NB4 (cell line): ENCODE measurements around the gene PAX5.

Source experiments
- DNase-seq: peaks from one replicate; pipeline ENCODE4 v3.0.0; 2010; ENCODE audit warnings: low read depth
- H3K4me3 ChIP-seq: one replicate; pipeline ENCODE4 v1.5.1; 2011; ENCODE audit warnings: mild to moderate bottlenecking, low read depth, low read length, moderate library complexity
- MYC ChIP-seq: IDR thresholded peaks from 2 replicates; pipeline ENCODE4 v1.6.1; 2011; ENCODE audit warnings: low read depth, low read length
- POLR2A ChIP-seq: IDR thresholded peaks from 2 replicates; pipeline ENCODE4 v1.6.1; 2011; ENCODE audit warnings: mild to moderate bottlenecking; ENCODE audit not compliant: insufficient read length; ENCODE audit errors: extremely low read depth
- TF ChIP-seq, protein P1 (sequence below): IDR thresholded peaks from 2 replicates; pipeline ENCODE4 v1.6.1; 2011; ENCODE audit warnings: low read depth, low read length
- TF ChIP-seq, protein P2 (sequence below): IDR thresholded peaks from one replicate; pipeline ENCODE4 v1.5.1; 2012; ENCODE audit warnings: low read depth, low read length

The PAX5 gene

DNA sequence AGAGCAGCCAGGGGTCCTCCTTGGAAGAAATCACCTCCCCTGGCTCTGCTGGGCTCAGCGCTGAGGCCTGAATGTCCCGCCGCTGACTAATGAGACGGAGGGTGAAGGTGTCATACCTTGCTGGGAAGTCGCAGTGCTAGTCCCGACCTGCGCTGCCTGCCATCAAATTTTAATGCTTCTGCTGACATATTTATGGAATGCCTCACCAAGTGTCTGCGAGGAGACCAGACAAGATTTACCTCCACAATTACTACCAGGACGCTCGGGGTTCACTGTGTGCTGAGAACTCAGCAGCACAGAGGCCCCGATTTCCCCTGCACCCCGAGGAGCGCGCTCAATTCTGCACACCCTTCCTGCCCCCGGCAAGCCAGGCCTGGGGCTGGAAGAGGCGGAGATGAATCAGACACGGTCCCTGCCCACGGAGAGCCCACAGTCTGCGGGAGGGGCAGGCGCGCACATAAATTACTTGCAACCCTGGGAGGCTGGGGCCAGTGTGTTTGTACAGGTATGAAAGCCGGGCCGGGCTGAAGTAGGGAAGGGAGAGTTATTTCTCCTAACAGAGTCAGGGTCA lies 175.2 kb downstream of the PAX5 start:
- TF ChIP-seq, protein P1, sequence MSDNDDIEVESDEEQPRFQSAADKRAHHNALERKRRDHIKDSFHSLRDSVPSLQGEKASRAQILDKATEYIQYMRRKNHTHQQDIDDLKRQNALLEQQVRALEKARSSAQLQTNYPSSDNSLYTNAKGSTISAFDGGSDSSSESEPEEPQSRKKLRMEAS: no peak
- DNase-seq: no peak
- no peak overlapping the region for H3K4me3 ChIP-seq

DNA sequence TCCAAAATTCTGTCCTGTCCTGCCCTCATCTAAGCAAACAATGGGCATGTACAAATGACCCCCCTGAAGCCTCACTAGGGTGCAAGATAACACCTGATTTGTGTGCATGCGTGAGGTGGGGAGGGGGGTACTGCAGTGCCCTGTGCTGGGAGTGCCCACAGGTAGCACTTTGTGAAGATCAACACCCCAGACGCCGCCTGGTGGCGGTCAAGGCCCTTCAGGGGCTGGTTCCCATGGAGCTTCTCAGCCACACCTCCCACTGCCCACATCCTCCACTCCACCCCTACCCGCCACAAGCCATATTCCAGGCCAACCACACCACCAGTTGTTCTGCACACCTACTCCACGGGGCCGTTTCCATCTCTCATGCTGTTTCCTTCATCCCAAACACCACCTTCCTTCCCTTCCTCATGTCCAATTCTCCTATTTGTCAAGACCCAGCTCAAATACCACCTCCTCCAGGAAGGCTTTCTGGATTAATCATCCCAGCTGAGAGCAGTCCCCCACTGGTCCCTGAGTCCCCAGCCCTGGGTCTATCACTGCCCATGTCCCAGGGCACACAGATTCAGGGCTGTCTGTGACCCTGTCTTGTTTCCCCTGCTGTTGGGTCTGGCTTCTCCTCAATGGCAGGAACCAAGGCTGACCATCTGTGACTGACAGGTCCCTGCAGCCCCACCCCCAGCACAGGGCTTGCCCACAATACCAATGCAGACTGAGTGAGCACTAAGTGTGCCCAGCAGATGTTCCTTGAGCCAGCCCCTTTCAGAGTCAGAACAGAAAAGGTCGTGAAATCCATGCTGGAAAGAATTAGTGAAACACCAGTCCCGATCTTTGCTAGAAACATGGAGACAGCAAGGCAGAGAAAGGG lies 178.4 kb downstream of the PAX5 start:
- H3K4me3 ChIP-seq: no peak overlapping the region
- DNase-seq: peak; percentile 62
- TF ChIP-seq, protein P2, sequence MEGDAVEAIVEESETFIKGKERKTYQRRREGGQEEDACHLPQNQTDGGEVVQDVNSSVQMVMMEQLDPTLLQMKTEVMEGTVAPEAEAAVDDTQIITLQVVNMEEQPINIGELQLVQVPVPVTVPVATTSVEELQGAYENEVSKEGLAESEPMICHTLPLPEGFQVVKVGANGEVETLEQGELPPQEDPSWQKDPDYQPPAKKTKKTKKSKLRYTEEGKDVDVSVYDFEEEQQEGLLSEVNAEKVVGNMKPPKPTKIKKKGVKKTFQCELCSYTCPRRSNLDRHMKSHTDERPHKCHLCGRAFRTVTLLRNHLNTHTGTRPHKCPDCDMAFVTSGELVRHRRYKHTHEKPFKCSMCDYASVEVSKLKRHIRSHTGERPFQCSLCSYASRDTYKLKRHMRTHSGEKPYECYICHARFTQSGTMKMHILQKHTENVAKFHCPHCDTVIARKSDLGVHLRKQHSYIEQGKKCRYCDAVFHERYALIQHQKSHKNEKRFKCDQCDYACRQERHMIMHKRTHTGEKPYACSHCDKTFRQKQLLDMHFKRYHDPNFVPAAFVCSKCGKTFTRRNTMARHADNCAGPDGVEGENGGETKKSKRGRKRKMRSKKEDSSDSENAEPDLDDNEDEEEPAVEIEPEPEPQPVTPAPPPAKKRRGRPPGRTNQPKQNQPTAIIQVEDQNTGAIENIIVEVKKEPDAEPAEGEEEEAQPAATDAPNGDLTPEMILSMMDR: peak; percentile 40
- no peak for TF ChIP-seq POLR2A
- TF ChIP-seq, protein P1: no peak; the same call in 1 of the 2 replicates
- peak; percentile 11; the same call in 1 of the 2 replicates for TF ChIP-seq MYC

DNA sequence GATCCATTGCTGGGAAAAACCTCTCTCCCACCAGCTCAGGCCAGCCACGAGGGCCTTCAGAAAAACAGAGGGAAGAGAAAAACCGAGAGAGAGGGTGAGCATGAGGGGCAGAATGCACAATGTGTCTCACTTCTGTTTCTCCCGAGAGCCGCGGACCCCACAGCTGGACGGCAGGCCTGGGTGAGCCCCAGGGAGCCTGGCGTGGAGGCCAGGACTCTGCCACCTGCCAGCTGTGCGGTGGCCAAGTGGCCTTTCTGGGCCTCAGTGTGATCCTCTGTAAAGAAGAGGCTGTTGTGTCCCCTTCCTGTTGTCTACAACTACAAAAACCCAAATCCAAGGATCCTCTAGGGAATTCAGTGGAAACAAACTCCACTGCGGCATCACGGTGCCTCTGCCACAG lies 179.3 kb downstream of the PAX5 start:
- TF ChIP-seq, protein P2: no peak
- TF ChIP-seq POLR2A (no peak), MYC (no peak)
- TF ChIP-seq, protein P1: no peak
- no peak for DNase-seq
- no peak overlapping the region for H3K4me3 ChIP-seq

DNA sequence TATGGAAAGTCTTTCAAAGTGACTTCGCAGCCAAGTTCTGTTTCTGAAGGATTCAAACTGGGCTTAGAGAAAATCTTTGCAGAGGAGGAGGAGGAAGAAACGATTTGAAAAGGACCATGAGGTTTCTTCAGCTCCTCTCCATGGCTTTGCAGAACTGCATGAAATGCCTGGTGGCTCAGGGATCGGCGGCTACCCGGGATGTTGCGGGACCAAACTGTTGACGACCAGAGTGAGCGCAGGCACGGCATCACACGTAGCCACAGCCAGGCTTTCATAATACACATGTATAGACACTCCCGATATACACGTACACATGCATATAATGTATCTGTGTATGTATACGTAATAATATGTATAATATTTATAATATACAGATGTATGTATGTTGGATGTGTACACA lies 180.0 kb downstream of the PAX5 start:
- H3K4me3 ChIP-seq: no peak overlapping the region
- TF ChIP-seq POLR2A: no peak
- TF ChIP-seq MYC: no peak
- TF ChIP-seq, protein P2: no peak
- TF ChIP-seq, protein P1: no peak
- DNase-seq: no peak

DNA sequence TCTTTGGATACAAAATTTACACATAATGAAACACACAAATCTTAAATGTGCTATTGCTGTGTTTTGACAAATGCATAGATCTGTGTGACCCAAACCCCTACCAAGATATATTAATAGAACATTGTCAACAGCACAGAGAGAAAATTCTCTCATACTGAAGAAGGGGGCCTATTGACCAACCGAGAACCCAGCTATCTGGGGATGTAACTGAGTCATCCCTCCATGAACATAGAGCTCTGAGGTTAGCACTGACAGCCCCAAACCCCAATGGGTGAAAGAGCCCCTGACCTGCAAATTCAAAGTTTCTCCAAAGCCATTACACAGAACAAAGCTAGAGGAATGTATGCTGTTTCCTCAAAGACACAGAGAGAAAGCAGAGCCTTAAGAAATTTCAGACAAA lies 180.8 kb downstream of the PAX5 start:
- no peak for DNase-seq
- H3K4me3 ChIP-seq: no peak overlapping the region
- TF ChIP-seq, protein P2: no peak
- TF ChIP-seq, protein P1: no peak
- TF ChIP-seq MYC (no peak), POLR2A (no peak)

DNA sequence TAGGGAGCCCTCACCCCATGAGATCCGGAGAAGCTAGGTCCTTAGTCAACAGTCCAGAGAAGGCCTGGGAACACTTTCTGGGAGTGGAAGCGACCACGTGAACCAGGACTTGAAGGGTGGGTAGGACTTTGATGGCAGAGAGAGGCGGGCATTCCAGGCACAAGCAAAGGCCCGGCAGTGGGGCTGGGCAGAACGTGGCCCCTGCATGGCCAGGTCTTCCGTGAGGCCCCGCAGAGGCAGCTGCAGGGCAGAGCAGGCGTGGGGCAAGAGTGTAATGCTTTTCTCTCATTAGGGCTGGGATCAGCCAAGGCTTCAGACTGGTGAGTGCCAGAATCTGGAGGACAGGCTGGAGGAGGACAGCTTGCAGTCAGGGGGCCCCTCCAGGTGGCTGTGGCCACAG lies 184.1 kb downstream of the PAX5 start:
- DNase-seq: no peak

More for the DNA sequence above, 184.1 kb downstream of the PAX5 start:
- H3K4me3 ChIP-seq: no peak overlapping the region
- TF ChIP-seq POLR2A (no peak), MYC (no peak)
- TF ChIP-seq, protein P1: no peak
- TF ChIP-seq, protein P2: no peak
